Right atrium auricular region (tissue), 2 donors: ENCODE results near the gene CDK11B. TPM values are rescaled to one million over a fixed set of nuclear protein-coding genes. Genes with fewer than 3 reads are reported as not detected.

Experiments used
- DNase-seq: peaks from one replicate; pipeline ENCODE4 v3.0.0-alpha.2; 2019; ENCODE audit warnings: low spot score
- H3K27ac ChIP-seq, 2 donors: fragments of 200-600 bp; sonication (generic); 1 replicate in 1 of 2; 2 replicates in 1 of 2; pipeline ENCODE4 v1.5.1; 2016 to 2019
- H3K27me3 ChIP-seq, 2 donors: fragments of 200-600 bp; sonication (generic); one replicate each; pipeline versions ENCODE4 v1.5.1 to v1.6.0; 2017 to 2019
- H3K36me3 ChIP-seq: fragments of 200-600 bp; sonication (generic); one replicate; pipeline ENCODE4 v1.5.1; 2016
- H3K4me1 ChIP-seq, 2 donors: fragments of 200-600 bp; sonication (generic); one replicate each; pipeline versions ENCODE4 v1.5.1 to v1.6.0; 2017 to 2019
- H3K4me3 ChIP-seq, 2 donors: fragments of 200-600 bp; sonication (generic); 1 replicate in 1 of 2; 2 replicates in 1 of 2; pipeline ENCODE4 v1.5.1; 2017 to 2019; ENCODE audit warnings: mild to moderate bottlenecking in 1 of 2, moderate library complexity in 1 of 2
- H3K9me3 ChIP-seq, 2 donors: fragments of 200-600 bp; sonication (generic); one replicate each; pipeline ENCODE4 v1.5.1; 2019
- CTCF ChIP-seq, 2 donors: fragments of 200-600 bp; sonication (generic); IDR thresholded peaks; one replicate each; pipeline ENCODE4 v1.5.1; 2019; ENCODE audit warnings: antibody characterized with exemption in 2 of 2
- total RNA-seq, 2 donors: library from RNA; depleted of rRNA; stranded (reverse); fragments of >200 nt; gene quantifications; one replicate each; pipeline ENCODE4 v1.1.0, GENCODE V29; 2016

CDK11B gene
- total RNA-seq, 2 donors from 2014 or later, result 16.2 to 19.7 TPM

GRCh38 chr1:1630191-1630964, 28.4 kb downstream of the CDK11B start:
- Histone ChIP-seq H3K36me3 (peaks cover 13% of the 10 kb centered on the region), H3K4me3 (peak overlapping the region; percentile 6 to 47), H3K27me3 (peaks cover 4 to 6% of the 10 kb centered on the region in 2 donors), H3K27ac (peak overlapping the region; percentile 82 to 86), H3K9me3 (no peaks in the 10 kb centered on the region), H3K4me1 (peaks cover 0 to 33% of the 10 kb centered on the region in 2 donors)
- TF ChIP-seq CTCF (IDR thresholded peaks at IDR 0.05), result no peak
- peak; percentile 73 for DNase-seq

GRCh38 chr1:1629430-1630190, 29.2 kb downstream of the CDK11B start:
- Histone ChIP-seq H3K4me3 (no peak overlapping the region), H3K27me3 (peaks cover 4 to 6% of the 10 kb centered on the region in 2 donors), H3K27ac (no peak overlapping the region), H3K9me3 (no peaks in the 10 kb centered on the region), H3K4me1 (peaks cover 0 to 40% of the 10 kb centered on the region in 2 donors), H3K36me3 (peaks cover 13% of the 10 kb centered on the region)
- no peak for DNase-seq
- no peak for TF ChIP-seq CTCF (IDR thresholded peaks at IDR 0.05)

- peaks cover 4 to 6% of the 10 kb centered on the region in 2 donors for H3K27me3 ChIP-seq
- TF ChIP-seq CTCF (IDR thresholded peaks at IDR 0.05), result no peak
- peaks cover 0 to 42% of the 10 kb centered on the region in 2 donors for H3K4me1 ChIP-seq
- H3K27ac ChIP-seq, result no peak overlapping the region
- H3K4me3 ChIP-seq, result no peak overlapping the region
- H3K9me3 ChIP-seq, result no peaks in the 10 kb centered on the region
- peaks cover 13% of the 10 kb centered on the region for H3K36me3 ChIP-seq
- no peak for DNase-seq
Measured at GRCh38 chr1:1628754-1629429, 29.9 kb downstream of the CDK11B start.

- TF ChIP-seq CTCF (IDR thresholded peaks at IDR 0.05), result no peak
- DNase-seq, result no peak
- H3K9me3 ChIP-seq, result no peaks in the 10 kb centered on the region
- peaks cover 13% of the 10 kb centered on the region for H3K36me3 ChIP-seq
- H3K27me3 ChIP-seq, result peaks cover 4 to 6% of the 10 kb centered on the region in 2 donors
- no peak overlapping the region for H3K4me3 ChIP-seq
- peaks cover 0 to 42% of the 10 kb centered on the region in 2 donors for H3K4me1 ChIP-seq
- no peak overlapping the region for H3K27ac ChIP-seq
Measured at GRCh38 chr1:1627829-1628753, 30.7 kb downstream of the CDK11B start.

- Histone ChIP-seq H3K4me1 (peaks cover 0 to 42% of the 10 kb centered on the region in 2 donors), H3K27me3 (peaks cover 4 to 6% of the 10 kb centered on the region in 2 donors), H3K36me3 (peaks cover 13% of the 10 kb centered on the region), H3K27ac (no peak overlapping the region), H3K4me3 (no peak overlapping the region), H3K9me3 (no peaks in the 10 kb centered on the region)
- TF ChIP-seq CTCF (IDR thresholded peaks at IDR 0.05), result no peak
- no peak for DNase-seq
Measured at GRCh38 chr1:1627261-1627828, 31.5 kb downstream of the CDK11B start.
